NCI-H1048 (cell line): ENCODE data around the gene ENGASE.
"Not testable (repeated sequence)": the region's sequence is repeated elsewhere in the genome, so short reads cannot be mapped to it uniquely, and the experiment has no call there.

Source experiments
- DNase-seq: peaks from one replicate; lab custom pipeline; 2025; lab: John Stamatoyannopoulos, UW

ENGASE gene

GRCh38 chr17:79074649-79075445 lies at the start of gene ENGASE:
Gene ENGASE (plus strand): TSS chr17:79074824. CDS start chr17:79074945, 121 bp downstream.
- peak; percentile 90 for DNase-seq

- no peak for DNase-seq
Observed at GRCh38 chr17:79024901-79025737, 49.5 kb upstream of the ENGASE start.

- no peak for DNase-seq
Observed at GRCh38 chr17:79026376-79027273, 48.0 kb upstream of the ENGASE start.

GRCh38 chr17:79027274-79027924 lies 47.2 kb upstream of the ENGASE start:
- no peak for DNase-seq

GRCh38 chr17:79027925-79028491 lies 46.6 kb upstream of the ENGASE start:
- DNase-seq = no peak

- no peak for DNase-seq
Observed at GRCh38 chr17:79028496-79029326, 45.9 kb upstream of the ENGASE start.

GRCh38 chr17:79029327-79030009 lies 45.2 kb upstream of the ENGASE start:
- no peak for DNase-seq

- DNase-seq = not testable (repeated sequence)
Observed at GRCh38 chr17:79030636-79031035, 44.0 kb upstream of the ENGASE start.

- DNase-seq = no peak
Observed at GRCh38 chr17:79031996-79032875, 42.4 kb upstream of the ENGASE start.

GRCh38 chr17:79033046-79033616 lies 41.5 kb upstream of the ENGASE start:
- DNase-seq = no peak

GRCh38 chr17:79033741-79034501 lies 40.7 kb upstream of the ENGASE start:
- no peak for DNase-seq

GRCh38 chr17:79034931-79035485 lies 39.6 kb upstream of the ENGASE start:
- no peak for DNase-seq

- no peak for DNase-seq
Observed at GRCh38 chr17:79035686-79036085, 38.9 kb upstream of the ENGASE start.

- no peak for DNase-seq
Observed at GRCh38 chr17:79036181-79036580, 38.4 kb upstream of the ENGASE start.

- no peak for DNase-seq
Observed at GRCh38 chr17:79036596-79036995, 38.0 kb upstream of the ENGASE start.

GRCh38 chr17:79038545-79039135 lies 36.0 kb upstream of the ENGASE start:
- no peak for DNase-seq

- DNase-seq = no peak
Observed at GRCh38 chr17:79039171-79039570, 35.5 kb upstream of the ENGASE start.
